GM12872 (cell line): Measurements from ENCODE around the gene ANGPT4.

Experiments
- CTCF ChIP-seq: IDR thresholded peaks from 3 replicates; pipeline ENCODE4 v1.5.1; 2011; ENCODE audit warnings: low read depth, mild to moderate bottlenecking, low read length, moderate library complexity; ENCODE audit not compliant: insufficient read depth

ANGPT4 gene

DNA sequence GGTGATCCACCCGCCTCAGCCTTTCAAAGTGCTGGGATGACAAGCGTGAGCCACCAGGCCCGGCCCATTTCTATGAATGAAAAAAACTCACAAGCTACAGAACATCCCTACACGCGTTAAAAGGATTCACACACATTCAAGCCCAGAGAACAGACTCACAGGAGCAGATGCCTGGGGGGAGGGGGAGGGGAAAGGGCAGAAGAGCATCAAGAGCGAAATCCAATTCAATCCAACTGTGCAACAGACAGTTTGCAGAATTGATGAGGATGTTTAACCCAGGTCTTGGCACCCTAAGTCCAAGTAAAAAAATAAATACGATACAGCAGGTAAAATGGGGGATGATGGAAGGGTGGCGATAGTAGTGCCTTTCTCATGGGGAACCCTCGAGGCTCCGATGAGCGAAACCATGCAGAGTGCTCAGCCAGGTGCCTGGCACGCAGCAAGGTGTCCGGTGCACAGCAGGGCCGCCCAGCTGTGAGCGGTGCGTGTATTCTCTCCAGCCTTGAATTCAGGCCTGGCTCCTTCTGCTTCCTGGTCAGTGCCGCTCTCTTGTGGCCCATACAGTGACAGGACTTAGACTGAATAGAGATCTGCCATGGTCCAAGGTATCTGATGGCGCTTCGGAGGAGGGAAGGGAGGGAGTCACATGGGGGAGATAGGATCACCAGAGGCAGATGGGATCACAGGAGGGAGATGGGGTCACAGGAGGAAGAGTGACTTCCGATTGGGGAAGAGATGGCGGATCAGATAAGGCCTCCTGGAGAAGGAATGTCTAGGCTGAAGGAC is 35.4 kb upstream of the ANGPT4 start:
- no peak for TF ChIP-seq CTCF

DNA sequence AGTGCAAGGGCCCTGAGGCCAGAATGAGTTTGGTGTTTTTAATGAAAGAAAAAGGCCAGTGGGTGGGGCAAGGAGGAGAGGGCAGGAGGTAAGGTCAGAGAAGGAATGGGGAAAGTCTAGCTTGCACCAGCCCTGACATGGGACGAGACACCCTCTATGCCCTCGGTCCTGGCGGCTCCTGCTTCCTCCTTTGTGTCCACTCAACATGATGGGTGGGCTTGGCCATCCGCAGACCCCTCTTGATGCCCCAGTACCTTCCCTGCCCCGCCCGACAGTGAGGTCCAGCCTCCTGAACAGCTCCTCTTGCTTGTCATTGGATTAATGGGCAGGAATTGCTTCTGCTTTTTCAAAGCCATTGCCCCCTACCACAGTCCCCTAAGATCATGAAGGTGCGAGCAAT is 33.6 kb upstream of the ANGPT4 start:
- no peak for TF ChIP-seq CTCF

GRCh38 chr20:946826-947225 is 30.7 kb upstream of the ANGPT4 start:
- no peak for TF ChIP-seq CTCF

- no peak for TF ChIP-seq CTCF
Measured at GRCh38 chr20:945841-946240, 29.7 kb upstream of the ANGPT4 start.

DNA sequence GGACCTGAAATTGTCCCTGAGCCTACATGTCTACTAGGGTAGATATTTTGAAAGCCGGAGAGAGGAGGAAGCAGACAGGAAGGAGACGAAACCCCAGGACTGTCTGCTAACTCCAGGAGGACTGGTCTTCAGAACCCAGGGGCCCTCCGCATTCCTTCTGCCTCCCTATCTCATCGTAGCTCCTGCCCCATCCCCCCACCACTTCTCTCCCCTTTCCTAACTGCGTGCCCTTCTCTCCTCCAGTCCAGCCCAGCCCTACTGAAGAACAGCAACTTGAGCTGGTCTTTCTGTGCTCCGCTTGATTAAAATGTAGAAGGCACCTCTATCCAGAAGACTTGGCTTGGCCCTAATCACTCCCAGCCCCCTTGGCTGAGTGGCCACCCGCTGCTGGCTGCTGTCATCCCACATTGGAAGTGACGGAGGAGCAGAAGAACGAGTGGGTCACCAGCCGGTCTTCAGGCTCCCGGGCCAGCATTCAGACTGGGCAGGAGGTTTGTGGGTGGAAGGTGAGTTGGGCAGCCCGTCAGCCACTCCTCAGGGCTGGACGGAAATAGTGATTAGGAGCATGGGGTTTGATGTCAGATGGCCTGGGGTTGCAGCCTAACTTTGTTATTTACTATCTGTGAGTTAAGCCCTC is 28.8 kb upstream of the ANGPT4 start:
- no peak for TF ChIP-seq CTCF

- no peak for TF ChIP-seq CTCF
Measured at GRCh38 chr20:944148-944547, 28.0 kb upstream of the ANGPT4 start.

DNA sequence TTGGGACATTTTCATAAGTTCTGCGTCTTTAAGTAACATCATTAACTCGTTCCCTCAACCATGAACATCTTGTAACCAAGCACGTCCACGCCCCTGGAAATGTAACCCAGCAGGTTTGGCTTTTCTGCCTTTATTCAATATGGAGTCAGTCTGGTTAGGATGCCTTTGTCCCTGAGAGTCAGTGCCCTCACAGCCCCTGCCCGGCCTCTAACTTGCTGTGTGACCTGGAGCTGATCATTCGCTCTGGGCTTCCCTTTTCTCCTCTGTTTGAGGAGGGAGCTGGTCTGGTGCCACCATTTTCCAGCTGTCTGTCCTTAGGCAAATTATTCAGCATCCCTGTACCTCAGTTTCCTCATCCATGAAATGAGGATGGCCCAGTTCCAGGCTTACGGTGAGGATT is 26.5 kb upstream of the ANGPT4 start:
- no peak for TF ChIP-seq CTCF
